Stimulated activated CD4-positive, alpha-beta T cell treated with anti-CD3 and anti-CD28 coated beads, Interleukin-2, amount 100 ng/mL, for 4 hours (primary cell): ENCODE data around the gene DYSF.
"Not testable (repeated sequence)": the region's sequence is repeated elsewhere in the genome, so short reads cannot be mapped to it uniquely, and the experiment has no call there.

Experiments
- DNase-seq: peaks from one replicate; pipeline ENCODE4 v3.0.0-alpha.2; 2020; ENCODE audit warnings: low read depth

Gene DYSF

GRCh38 chr2:71658256-71658655 is 204.9 kb downstream of the DYSF start:
- not testable (repeated sequence) for DNase-seq

DNA sequence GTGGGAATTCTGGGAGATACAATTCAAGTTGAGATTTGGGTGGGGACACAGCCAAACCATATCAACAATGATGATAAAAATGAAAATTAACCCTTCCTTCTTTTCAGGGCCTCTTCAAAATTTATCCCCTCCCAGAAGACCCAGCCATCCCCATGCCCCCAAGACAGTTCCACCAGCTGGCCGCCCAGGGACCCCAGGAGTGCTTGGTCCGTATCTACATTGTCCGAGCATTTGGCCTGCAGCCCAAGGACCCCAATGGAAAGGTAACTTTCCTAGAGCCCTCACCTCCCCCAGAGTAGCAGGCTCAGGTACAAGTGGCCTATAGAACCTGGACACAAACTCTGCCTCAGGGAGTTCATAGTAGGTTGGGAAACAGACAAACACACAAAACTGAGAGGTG is 205.4 kb downstream of the DYSF start:
- DNase-seq = no peak

GRCh38 chr2:71659868-71660518 is 206.6 kb downstream of the DYSF start:
- DNase-seq = no peak

- DNase-seq = no peak
These were observed 208.4 kb downstream of the DYSF start for GRCh38 chr2:71661782-71662181.

- DNase-seq = no peak
These were observed 209.5 kb downstream of the DYSF start for GRCh38 chr2:71662665-71663394.

- no peak for DNase-seq
These were observed 210.8 kb downstream of the DYSF start for GRCh38 chr2:71664161-71664560.

GRCh38 chr2:71665168-71666093 is 212.1 kb downstream of the DYSF start:
- DNase-seq = no peak

DNA sequence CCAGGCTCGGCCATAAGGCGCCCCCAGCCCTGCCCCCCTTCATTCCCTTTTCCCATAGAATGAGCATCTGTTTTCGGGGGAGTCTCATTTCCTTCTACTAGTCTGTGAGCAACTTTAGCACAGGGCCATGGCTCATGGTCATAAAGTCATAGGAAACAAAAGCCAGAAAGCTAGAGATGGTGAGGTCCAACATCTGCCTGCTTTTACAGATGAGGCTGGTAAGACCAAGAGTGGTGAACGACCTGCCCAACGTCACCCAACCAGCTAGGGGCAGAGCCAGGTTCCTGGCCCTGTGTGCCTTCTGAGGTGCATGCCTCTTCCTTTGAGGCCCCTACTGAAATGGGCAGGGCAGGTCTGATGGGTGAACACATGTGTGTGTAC is 212.7 kb downstream of the DYSF start:
- DNase-seq = no peak

GRCh38 chr2:71667256-71668182 is 214.2 kb downstream of the DYSF start:
- no peak for DNase-seq

DNA sequence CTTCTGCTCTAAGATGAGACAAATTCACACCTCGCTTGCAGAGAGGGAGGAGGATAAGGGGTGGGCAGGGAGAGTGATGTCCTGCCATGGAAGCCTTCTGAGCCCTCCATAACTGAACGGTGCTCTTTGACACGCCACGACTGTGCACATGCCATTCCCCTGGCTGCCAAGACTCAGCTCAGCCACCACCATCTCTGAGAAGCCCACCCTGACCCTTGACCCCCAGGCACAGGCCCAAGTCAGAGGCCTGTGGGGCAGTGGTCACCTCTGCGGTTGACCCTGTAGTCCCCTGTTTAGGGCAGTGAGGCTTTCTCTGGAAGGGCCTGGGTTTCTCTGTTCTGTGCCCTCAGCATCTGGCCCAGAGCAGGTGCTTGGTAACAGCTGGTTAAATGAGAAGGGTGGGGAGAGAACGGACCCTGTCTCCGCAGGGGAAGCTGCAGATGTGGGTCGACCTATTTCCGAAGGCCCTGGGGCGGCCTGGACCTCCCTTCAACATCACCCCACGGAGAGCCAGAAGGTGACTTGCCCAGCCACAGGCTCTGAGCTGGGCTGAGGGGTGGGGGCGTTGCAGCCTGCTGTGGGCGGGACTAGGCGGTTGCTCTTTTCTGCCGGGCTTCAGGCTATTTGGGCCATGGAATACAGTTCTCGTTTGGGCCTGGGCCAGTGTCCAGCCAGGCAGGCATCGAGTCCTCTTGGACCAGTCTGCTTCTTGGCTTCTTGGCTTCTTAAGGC is 215.1 kb downstream of the DYSF start:
- DNase-seq = no peak

DNA sequence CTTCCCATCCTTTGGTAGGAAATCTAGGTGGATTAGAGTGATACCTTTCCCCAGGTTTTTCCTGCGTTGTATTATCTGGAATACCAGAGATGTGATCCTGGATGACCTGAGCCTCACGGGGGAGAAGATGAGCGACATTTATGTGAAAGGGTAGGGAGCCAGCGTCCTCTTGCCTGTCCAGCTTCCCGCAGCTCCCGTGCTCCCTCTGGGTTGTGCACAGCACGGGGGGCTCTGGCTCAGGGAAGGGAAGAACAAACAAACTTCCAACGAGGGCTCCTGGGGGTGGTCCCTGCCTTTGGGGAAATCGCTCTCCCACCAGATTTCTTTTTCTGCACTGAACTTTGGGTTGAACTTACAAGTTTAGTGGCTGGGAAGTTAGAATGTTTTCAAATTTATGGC is 215.7 kb downstream of the DYSF start:
- DNase-seq = no peak

GRCh38 chr2:71669628-71670429 is 216.5 kb downstream of the DYSF start:
- no peak for DNase-seq

DNA sequence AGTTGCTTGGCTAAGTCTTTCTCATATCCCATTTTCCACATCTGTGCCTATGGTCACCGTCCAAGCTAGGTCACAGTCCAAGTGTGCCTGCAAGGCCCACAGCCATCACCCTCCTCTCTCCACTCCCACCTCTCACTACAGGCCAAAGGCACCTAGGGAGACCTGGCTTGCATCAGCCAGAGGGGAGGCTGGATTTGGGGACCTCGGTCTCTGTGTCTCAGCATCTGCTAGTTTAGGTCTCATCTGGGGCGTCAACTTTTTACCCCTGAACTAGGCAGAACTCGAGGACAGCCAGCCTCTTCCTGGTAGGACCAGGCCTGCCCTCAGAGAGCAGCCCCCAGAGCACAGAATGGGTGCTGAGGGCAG is 217.1 kb downstream of the DYSF start:
- DNase-seq = no peak

- no peak for DNase-seq
These were observed 218.0 kb downstream of the DYSF start for GRCh38 chr2:71671203-71671854.

DNA sequence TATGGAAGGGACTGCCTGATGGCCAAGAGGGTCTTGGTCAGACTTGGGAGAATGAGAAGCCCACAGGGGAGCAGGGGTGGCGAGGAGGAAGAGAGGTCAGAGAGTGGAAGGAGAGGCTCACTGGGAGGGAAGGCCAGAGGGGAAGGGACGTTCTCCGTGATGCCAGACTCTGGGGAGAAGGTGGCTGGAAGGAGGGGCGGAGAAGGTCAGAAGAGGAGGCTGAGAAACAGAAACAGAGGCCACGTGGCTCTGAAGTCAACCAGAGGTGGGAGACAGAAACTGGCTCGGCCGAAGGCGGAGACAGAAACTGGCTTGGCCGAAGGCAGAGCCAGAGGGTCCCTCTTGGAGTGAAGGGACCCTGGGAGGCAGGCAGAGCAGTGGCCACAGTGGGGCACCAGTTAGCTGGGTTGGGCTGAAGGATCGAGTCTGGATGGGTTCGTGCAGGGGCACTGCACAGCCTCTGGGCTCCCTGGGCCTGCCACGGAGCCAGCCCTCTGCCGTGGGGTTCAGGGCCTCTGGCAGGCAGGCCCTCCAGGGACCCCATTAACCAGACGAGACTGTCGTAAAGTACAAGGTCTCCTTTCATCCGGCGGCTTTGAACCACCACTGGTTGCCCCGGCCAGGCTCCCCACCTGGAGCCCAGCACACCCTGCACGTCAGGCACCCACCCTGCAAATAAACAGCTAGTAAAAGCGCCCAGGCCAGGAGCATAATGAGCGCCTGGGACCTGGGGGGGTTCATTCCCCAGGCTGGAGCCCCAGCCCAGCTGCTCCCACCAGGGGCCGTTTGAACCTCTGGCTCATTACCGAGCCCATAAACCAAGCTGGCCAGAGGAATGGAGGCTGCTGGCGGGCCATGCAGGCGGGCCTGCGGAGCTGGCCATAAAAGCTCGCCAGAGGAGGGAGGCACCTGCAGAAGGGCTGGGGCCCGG is 218.8 kb downstream of the DYSF start:
- DNase-seq = no peak

DNA sequence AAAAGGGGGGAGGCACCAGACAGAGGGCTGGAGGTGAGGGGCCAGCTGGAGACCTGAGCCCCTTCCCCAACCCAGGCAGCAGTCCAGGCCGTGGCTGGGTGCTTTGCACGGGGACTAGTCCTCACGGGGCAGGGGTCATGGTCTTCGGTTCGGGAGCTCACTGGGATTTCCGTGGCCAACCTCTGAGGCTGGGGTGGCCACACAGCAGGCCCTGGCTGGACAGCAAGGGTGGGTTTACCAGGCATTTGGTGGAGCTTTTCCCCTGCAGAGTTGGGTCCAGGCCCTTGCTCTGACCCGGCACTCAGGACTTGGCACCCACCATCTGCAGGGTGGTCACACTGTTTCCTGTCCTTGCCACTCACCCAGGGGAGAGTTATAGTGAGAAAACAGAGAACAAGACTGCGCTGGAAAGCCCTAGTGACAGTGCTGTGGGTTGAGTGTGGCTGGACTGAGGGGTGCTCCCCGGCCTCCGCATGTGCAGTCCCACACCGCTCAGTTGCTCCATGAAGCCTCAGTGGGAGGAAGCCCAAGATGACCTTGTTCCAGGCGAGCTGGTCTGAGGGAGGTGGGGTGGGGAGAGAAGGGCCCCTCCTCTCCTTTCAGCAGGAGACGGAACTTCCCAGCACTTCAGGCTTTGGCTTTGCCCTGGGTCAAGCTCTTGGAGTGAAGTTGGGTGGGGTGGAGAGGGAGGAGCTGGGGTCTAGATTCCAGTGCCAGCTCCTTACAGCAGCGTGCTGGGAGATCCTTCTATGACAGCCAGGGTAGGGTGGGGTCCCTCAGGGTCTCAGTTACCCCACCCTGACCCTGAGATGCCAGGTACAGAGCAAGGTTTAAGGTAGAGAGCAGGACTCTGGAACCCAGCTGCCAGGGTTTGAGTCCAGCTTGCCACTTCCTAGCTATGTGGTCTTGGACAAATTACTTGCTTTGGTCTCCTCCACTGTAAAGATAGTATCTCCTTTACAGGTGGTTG is 219.8 kb downstream of the DYSF start:
- DNase-seq = no peak

DNA sequence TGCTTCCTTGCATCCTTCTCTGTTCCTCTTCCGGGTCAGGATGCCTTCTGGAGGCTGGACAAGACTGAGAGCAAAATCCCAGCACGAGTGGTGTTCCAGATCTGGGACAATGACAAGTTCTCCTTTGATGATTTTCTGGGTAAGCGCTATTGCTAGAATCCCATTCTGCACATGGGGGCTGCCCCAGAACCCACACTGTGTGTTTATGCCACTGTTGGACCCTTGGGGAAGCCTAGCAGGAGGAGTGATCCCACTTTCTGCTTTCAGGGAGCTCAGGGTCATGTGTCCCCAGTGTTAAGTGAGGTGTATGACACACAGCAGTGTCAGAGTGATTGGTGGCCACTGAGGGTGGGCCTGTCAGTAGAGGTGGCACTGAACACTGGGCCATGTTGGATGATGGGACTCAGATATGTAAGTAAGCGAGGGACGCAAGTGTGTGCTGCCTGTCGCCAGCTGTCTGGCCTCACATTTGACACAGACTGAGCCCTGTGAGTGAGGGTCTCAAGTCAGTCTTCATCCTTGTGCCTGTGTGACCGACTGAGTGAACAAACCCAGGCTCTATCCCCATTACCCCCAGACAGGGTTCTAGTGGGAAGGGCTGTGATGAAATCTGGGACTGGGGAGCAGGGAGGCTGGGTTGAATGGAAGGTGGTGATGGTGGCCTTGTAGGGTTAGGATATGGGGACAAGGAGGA is 220.9 kb downstream of the DYSF start:
- DNase-seq = no peak
